Measurements from ENCODE around the gene SLC16A8. TPM values are rescaled to one million over a fixed set of nuclear protein-coding genes. Genes with fewer than 3 reads are reported as not detected.

The SLC16A8 gene
- total RNA-seq, 1 experiment from 2014 or later, result not detected

DNA sequence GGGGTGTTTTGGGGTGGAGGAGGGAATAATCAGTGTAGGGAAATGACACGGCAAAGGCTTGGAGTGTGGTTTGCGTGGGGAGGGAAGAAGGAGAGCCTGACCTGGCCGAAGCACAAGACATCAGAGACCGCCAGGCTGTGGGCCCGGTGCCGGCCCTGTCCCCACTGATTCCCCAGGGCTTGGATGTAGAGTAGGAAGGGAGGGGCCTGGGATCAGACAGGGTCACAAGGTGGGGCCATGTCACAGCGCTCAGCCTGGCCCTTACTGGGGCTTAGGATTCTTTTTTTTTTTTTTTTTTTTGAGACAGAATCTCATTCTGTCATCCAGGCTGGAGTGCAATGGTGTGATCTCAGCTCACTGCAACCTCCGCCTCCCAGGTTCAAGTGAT is 17.0 kb downstream of the SLC16A8 start:
- Mint-ChIP-seq H3K27ac (ENCODE audit: low read depth, unreplicated experiment) (no peak overlapping the region), H3K36me3 (ENCODE audit: insufficient read depth, unreplicated experiment) (peaks cover 60% of the 10 kb centered on the region), H3K9me3 (ENCODE audit: unreplicated experiment) (no peaks in the 10 kb centered on the region), H3K4me3 (ENCODE audit: unreplicated experiment) (no peak overlapping the region), H3K4me1 (ENCODE audit: insufficient read depth, unreplicated experiment) (peaks cover 6% of the 10 kb centered on the region), H3K27me3 (ENCODE audit: insufficient read depth, unreplicated experiment) (no peaks in the 10 kb centered on the region)
- ChIA-PET CTCF (no interaction called here), POLR2A (interaction anchor here (0.6 to 0.7 kb wide), 2 partner anchors 8 to 23 kb away, joined by 3 read pairs; no protein-coding TSS in a partner anchor)
- TF ChIP-seq, protein P1, sequence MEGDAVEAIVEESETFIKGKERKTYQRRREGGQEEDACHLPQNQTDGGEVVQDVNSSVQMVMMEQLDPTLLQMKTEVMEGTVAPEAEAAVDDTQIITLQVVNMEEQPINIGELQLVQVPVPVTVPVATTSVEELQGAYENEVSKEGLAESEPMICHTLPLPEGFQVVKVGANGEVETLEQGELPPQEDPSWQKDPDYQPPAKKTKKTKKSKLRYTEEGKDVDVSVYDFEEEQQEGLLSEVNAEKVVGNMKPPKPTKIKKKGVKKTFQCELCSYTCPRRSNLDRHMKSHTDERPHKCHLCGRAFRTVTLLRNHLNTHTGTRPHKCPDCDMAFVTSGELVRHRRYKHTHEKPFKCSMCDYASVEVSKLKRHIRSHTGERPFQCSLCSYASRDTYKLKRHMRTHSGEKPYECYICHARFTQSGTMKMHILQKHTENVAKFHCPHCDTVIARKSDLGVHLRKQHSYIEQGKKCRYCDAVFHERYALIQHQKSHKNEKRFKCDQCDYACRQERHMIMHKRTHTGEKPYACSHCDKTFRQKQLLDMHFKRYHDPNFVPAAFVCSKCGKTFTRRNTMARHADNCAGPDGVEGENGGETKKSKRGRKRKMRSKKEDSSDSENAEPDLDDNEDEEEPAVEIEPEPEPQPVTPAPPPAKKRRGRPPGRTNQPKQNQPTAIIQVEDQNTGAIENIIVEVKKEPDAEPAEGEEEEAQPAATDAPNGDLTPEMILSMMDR (IDR thresholded peaks at IDR 0.05; ENCODE audit: unreplicated experiment), result no peak
- intact Hi-C loops (cut with micrococcal nuclease), result no loop called here
- BruUV-seq (replicated peaks), result no TSS peak
- DNase-seq (ENCODE audit: unreplicated experiment), result no peak

DNA sequence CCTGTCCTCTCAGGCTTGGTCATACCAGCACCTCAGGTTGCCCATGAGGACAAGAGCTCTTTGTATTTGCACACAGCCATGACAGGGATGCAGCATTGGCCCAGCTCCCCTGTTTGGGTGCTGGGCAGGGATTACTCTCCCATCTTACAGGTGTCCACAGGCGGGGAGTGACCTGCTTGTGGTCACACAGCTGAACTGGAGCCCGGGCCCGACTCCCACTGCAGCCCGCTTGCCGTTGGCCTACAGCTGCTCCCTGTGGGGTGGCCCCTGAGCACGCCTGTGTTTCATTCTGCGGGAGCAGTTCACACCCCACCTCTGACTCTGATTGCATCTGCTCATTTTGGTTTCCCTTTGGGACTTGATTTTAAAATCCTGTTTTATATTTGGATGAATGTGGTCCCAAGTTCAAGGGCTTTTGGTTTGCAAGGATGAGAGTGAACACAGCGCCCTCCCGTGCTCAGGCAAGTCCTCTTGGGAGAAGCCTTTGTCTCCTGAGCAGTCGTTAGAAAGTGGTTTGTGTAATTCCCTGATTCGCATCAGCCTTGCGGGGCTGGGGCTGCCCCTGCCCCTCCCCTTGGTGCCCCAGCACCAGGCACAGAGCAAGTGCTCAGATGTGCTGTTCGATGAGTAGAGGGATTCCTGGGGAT is 17.5 kb downstream of the SLC16A8 start:
- intact Hi-C loops (cut with micrococcal nuclease), result no loop called here
- TF ChIP-seq, protein P1 (IDR thresholded peaks at IDR 0.05; ENCODE audit: unreplicated experiment), result no peak
- no peak overlapping the region for H3K27ac Mint-ChIP-seq (ENCODE audit: low read depth, unreplicated experiment)
- peaks cover 62% of the 10 kb centered on the region for H3K36me3 Mint-ChIP-seq (ENCODE audit: insufficient read depth, unreplicated experiment)
- POLR2A ChIA-PET, result interaction anchor here (1.0 kb wide), 1 partner anchor 33 kb away, joined by 3 read pairs; no protein-coding TSS in a partner anchor
- no peaks in the 10 kb centered on the region for H3K27me3 Mint-ChIP-seq (ENCODE audit: insufficient read depth, unreplicated experiment)
- no peak overlapping the region for H3K4me3 Mint-ChIP-seq (ENCODE audit: unreplicated experiment)
- H3K9me3 Mint-ChIP-seq (ENCODE audit: unreplicated experiment), result no peaks in the 10 kb centered on the region
- no peak for DNase-seq (ENCODE audit: unreplicated experiment)
- CTCF ChIA-PET, result interaction anchor here (2.0 kb wide), 1 partner anchor 14 kb away, joined by 8 read pairs; no protein-coding TSS in a partner anchor
- no TSS peak for BruUV-seq (replicated peaks)
- peaks cover 6% of the 10 kb centered on the region for H3K4me1 Mint-ChIP-seq (ENCODE audit: insufficient read depth, unreplicated experiment)

DNA sequence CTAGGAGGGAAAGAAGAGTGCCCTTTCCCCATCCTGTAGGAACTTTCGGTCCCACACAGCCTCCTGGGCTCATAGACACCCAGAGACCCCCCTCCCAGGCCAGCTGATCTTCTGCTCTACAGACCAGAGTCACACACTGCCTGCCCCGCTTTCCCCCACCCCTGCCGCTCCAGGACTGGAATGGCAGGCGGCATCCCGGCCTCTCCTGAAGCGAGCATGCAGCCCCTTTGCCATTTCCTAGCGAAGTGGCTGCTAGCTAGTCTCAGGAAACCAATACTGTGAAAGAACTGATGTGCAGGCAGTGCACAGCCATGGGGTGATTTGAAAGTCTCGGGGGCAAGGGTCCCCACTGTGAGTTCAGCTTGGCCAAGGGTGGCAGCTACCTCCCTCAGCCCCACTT is 18.4 kb downstream of the SLC16A8 start:
- no peak for DNase-seq (ENCODE audit: unreplicated experiment)
- peaks cover 6% of the 10 kb centered on the region for H3K4me1 Mint-ChIP-seq (ENCODE audit: insufficient read depth, unreplicated experiment)
- intact Hi-C loops (cut with micrococcal nuclease), result no loop called here
- no peak overlapping the region for H3K4me3 Mint-ChIP-seq (ENCODE audit: unreplicated experiment)
- ChIA-PET CTCF (interaction anchor here (0.6 to 2.0 kb wide), 2 partner anchors 13 to 126 kb away, joined by 3 to 8 read pairs; no protein-coding TSS in a partner anchor), POLR2A (interaction anchor here (1.0 kb wide), 1 partner anchor 34 kb away, joined by 3 read pairs; no protein-coding TSS in a partner anchor)
- H3K27me3 Mint-ChIP-seq (ENCODE audit: insufficient read depth, unreplicated experiment), result no peaks in the 10 kb centered on the region
- H3K27ac Mint-ChIP-seq (ENCODE audit: low read depth, unreplicated experiment), result no peak overlapping the region
- peaks cover 62% of the 10 kb centered on the region for H3K36me3 Mint-ChIP-seq (ENCODE audit: insufficient read depth, unreplicated experiment)
- TF ChIP-seq, protein P1 (IDR thresholded peaks at IDR 0.05; ENCODE audit: unreplicated experiment), result no peak
- BruUV-seq (replicated peaks), result no TSS peak
- H3K9me3 Mint-ChIP-seq (ENCODE audit: unreplicated experiment), result no peaks in the 10 kb centered on the region

DNA sequence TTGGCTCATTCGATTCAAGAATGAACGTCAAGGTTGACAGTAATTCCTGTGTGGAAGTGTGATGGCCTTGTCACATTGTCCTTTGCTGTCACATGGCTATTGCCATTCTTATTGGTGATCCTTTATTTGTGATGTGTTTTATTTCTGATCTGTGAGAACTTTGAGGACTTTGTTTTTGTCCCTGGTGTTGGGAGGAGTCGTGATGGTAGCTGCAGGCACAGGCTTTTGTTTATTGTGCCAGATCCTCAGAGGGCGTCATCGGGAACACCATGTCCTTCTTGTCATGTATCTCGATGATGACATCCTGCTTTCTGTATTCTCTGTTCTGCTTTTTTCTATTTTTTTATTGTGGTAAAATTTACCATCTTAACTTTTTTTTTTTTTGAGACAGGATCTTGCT is 21.2 kb downstream of the SLC16A8 start:
- TF ChIP-seq, protein P1 (IDR thresholded peaks at IDR 0.05; ENCODE audit: unreplicated experiment), result no peak
- no peak for DNase-seq (ENCODE audit: unreplicated experiment)
- BruUV-seq (replicated peaks), result no TSS peak
- ChIA-PET POLR2A (interaction anchor here (0.6 to 0.7 kb wide), 2 partner anchors 63 to 512 kb away, joined by 3 read pairs; no protein-coding TSS in a partner anchor), CTCF (interaction anchor here (0.6 kb wide), 1 partner anchor 173 kb away, joined by 3 read pairs; no protein-coding TSS in a partner anchor)
- H3K9me3 Mint-ChIP-seq (ENCODE audit: unreplicated experiment), result no peaks in the 10 kb centered on the region
- peaks cover 78% of the 10 kb centered on the region for H3K36me3 Mint-ChIP-seq (ENCODE audit: insufficient read depth, unreplicated experiment)
- H3K4me1 Mint-ChIP-seq (ENCODE audit: insufficient read depth, unreplicated experiment), result peaks cover 13% of the 10 kb centered on the region
- no peaks in the 10 kb centered on the region for H3K27me3 Mint-ChIP-seq (ENCODE audit: insufficient read depth, unreplicated experiment)
- no peak overlapping the region for H3K4me3 Mint-ChIP-seq (ENCODE audit: unreplicated experiment)
- intact Hi-C loops (cut with micrococcal nuclease), result no loop called here
- peak overlapping the region; percentile 61 for H3K27ac Mint-ChIP-seq (ENCODE audit: low read depth, unreplicated experiment)

Data from MCF 10A (cell line).